HG02884 (cell line): Measurements from ENCODE around the gene KRTAP12-1.
"Not testable (repeated sequence)": the region's sequence is repeated elsewhere in the genome, so short reads cannot be mapped to it uniquely, and the experiment has no call there.

ENCODE experiments used
- ATAC-seq: cut with Tn5 transposase; IDR thresholded peaks from one replicate; pipeline ENCODE4 v1.9.1; 2021; ENCODE audit warnings: mild to moderate bottlenecking, moderate library complexity; ENCODE audit not compliant: unreplicated experiment

Gene KRTAP12-1

GRCh38 chr21:44699502-44700001, 17.6 kb upstream of the KRTAP12-1 start:
- ATAC-seq: no peak

- ATAC-seq: no peak
Observed at GRCh38 chr21:44697811-44698734, 16.1 kb upstream of the KRTAP12-1 start.

DNA sequence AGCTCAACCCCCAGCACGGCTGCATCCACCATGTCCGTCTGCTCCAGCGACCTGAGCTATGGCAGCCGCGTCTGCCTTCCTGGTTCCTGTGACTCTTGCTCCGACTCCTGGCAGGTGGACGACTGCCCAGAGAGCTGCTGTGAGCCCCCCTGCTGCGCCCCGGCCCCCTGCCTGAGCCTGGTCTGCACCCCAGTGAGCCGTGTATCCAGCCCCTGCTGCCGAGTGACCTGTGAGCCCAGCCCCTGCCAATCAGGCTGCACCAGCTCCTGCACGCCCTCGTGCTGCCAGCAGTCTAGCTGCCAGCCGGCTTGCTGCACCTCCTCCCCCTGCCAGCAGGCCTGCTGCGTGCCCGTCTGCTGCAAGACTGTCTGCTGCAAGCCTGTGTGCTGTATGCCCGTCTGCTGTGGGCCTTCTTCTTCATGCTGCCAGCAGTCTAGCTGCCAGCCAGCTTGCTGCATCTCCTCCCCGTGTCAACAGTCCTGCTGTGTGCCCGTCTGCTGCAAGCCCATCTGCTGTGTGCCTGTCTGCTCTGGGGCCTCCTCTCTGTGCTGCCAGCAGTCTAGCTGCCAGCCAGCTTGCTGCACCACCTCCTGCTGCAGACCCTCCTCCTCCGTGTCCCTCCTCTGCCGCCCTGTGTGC, 15.3 kb upstream of the KRTAP12-1 start, which contains the start of gene KRTAP10-12:
Gene KRTAP10-12, plus strand, starts transcription at position 1 of the 639 bp plus-strand sequence. Its CDS starts 30 bp downstream, at position 31.
- ATAC-seq: not testable (repeated sequence)

DNA sequence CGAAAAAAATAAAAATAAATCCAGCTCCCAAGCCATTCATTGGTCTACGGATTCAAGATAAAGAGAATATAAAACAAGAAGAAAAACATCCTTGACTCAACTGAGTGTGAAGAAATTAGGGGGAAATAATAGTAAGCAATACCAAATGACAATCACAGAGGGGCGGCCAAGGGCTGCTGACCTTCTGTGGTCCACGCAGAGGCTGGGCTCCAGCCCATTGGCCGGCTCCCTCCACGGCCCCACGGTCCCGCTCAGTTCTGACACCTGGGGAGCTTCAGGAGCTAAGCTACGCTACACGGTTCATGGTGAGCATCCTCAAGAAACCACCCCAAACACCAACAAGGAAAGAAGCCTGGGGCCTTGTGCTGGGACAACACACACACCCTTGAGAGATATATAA, 14.6 kb upstream of the KRTAP12-1 start:
- no peak for ATAC-seq

GRCh38 chr21:44695641-44696040, 13.7 kb upstream of the KRTAP12-1 start:
- ATAC-seq: no peak

DNA sequence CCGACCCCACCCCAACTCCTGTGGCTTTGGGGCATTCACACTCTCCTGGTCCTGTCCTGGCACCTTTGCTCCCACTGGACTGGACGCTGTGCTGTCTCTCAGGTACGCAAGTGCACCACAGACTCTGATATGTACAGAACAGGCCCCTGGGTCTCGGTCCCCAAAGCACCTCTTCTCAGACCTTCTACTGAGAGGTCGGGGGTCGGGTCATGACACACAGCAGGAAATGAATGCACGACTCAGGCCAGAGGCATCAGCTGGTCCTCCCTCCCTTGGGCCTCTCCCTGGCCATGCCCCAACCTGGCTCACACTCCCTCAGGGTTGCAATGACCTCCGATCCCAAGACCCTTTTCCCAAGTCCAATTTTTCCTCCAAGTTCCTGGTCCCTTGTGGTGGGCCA, 13.2 kb upstream of the KRTAP12-1 start:
- no peak for ATAC-seq

DNA sequence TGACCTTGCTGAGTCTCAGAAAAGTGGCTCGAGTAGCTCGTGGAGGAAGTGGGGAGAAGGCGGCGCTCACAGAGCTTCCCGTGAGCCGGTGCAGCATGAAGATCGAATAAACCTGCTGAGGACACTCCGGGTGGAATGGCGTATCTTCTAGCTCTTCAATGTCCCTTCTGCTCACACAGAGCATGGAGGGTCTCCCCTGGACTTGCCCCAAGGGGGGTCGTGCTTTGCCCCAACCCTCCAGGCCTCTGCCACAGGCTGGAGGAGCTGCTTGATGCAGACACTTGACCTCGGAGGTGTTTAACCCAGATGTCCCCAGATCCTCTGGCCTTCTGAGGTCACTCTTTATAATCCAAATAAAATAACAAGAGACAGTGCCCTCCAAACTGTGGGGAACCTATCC, 12.8 kb upstream of the KRTAP12-1 start:
- ATAC-seq: no peak

DNA sequence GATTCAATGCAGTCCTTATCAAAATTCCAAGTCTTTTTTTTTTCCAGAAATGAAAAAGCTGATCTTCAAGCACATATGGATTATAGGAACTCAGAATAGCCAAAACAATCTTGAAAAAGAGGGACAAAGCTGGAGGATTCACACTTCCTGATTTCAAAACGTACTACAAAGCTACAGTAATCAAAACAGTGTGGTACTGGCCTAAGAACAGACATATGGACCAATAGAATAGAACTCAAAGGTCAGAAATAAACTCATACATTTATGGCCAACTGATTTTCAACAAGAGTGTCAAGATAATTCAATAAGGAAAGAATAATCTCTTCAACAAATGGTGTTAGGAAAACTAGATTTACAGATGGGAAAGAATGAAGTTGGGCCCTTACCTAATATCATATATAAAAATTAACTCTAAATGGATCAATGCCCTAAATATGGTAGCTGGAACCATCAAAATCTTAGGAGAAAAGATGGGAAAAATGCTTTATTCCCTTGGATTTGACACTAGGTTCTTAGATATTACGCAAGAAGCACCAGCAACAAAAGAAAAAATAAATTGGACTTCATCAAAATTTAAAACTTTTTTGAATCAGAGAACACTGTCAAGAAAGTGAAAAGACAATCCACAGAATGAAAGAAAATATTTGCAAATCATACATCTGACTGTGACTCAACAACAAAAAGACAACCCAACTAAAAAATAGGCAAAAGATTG, 11.0 kb upstream of the KRTAP12-1 start:
- no peak for ATAC-seq

DNA sequence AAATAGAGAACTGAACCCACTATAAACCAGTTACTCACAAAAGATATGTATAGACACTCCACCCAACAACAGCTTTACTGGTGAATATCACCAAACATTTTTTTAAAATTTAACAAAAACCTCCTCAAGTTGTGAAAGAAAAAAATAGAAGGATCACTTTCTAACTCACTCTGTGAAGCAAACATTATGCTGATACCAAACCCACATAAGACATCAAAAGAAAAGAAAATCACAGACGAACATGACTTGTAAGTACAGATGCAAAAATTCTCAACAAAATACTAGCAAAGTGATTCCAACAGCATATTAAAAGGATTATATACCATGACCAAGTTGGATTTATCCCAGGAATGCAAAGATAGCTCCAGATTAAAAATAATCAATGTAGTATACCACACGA, 9.7 kb upstream of the KRTAP12-1 start:
- ATAC-seq: no peak

- not testable (repeated sequence) for ATAC-seq
Observed at GRCh38 chr21:44689740-44690139, 7.8 kb upstream of the KRTAP12-1 start.

DNA sequence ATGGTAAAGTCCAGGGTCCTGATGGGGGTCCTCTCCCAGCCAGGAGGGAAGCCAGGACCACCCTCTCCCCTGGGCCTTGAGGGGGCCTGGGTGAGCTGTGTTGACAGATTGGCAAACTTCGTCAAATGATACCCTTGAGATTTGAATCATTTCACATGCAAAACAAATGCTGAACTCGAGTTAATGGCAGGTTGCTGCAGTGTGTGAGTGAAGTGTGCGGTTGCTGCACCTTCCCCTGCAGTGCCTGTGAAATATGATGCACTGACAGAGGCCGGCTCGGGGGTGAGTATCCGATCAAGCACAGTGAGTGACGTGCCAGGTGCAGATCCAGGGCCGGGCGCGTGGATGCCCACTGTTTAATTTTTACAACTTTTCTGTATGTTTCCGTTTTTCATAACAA, 5.7 kb upstream of the KRTAP12-1 start:
- ATAC-seq: no peak

DNA sequence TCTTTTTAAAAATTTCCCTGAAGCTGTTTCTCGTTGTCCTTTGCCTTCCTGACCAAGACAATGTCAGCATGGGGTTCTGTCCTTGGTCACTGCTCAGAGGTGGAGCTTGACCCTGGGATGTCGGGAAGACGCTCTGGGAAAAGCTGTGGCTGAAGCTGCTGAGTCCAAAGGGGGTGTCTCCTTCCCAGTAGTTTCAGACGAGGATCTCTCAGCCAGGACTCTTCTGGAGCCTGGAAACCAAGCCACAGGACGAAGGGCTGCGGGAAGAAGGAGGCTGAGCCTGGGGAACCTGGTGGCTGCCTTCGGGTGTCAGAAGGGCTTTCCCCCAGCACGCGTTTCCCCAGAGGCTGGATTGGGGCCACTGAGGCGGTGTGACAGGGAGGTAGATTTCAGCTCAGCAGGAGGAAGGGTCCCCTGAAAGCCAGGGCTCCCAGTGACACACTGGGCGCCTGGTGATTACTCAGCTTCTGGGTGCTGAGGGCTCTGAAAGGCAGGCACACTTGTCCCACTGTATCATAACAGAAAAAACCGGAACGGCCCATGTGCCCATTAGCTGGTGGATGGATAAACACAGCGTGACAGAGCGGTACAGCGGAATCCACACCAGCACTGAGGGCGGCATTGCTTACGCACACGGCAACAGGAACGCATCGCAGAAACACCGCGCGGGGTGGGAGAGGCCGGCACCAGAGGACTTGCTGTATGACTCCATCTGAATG, 5.0 kb upstream of the KRTAP12-1 start:
- no peak for ATAC-seq

GRCh38 chr21:44686000-44686781, 4.2 kb upstream of the KRTAP12-1 start:
- no peak for ATAC-seq

DNA sequence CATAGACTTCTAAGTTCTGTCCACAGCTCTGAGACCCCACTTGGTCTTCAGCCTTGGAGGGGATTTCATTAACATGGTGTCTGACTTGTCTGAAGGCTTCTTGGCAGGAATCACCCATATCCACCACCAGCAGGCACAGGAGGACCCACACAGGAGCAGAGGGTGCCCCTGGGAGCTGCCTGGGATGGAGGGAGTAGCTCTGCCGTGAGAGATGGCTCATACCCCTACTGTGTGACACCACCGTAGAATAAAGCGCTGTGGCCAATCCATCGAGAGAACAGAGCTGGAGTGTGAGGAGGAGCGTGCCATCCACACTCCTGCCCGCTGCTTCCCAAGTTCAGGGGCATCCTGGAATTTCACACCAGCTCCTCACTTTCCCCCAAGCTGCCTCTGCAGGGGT, 3.1 kb upstream of the KRTAP12-1 start:
- not testable (repeated sequence) for ATAC-seq

- no peak for ATAC-seq
Observed at GRCh38 chr21:44684483-44684882, 2.5 kb upstream of the KRTAP12-1 start.

DNA sequence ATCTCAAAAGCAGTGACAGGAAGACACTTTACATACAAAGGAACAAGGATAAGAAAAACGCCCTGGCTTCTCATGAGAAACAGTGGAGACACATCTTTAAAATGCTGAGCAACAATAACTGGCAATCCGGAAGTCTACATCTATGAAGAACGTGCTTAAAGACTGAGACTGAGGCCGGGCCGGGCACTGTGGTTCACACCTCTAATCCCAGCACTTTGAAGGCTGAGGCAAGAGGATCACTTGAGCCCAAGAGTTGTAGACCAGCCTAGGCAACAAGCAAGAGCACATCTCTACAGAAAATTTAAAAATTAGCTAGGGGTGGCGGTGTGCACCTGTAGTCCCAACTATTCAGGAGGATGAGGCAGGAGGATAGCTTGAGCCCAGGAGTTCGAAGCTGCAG, 2.1 kb upstream of the KRTAP12-1 start:
- no peak for ATAC-seq

DNA sequence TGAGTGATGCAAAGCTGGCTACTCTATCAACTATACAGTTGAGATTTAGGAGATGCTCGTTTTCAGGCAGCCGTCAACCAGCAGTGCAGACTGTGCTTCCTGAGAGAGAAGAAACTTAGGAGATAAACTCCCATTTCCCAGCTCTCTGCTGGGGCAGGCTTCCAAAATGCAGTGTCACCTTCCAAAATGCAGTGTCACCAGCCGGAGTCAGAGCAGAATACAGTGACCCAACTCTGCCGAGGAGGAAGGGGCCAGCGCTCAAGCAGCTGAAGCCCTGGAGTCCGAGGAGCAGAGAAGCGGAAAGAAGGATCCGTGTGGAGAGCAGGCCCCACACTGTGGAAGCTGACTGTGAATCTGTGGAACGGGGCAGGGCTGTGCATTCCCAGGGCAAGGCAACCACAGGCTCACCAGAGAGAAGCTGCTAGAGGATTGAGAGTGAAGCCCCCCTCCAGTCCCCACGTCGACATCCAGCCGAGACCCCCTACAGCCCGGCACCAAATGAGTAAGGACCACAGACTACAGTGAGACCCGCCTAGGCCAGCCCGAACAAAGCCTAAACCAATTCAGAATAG, 703 bp upstream of the KRTAP12-1 start:
- ATAC-seq: no peak

DNA sequence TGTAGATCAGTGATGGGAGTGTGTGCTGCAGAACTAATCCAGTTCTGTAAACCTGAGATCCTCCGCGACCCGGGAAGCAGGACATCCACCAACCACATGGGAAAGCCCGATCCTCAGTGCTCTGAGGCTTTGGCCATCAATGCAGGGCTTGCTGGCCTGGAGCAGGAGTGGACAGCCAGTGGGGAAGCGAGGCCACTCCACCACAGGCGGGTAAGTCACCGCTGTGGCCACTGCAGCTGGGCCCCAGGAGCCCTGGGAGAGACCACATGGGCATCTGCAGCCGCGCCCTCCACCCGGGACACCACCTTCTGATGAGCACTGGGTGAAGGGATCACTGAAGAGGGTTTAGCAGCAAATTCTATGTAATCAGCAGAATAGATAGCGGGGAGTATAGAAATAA, 811 bp downstream of the KRTAP12-1 start:
- ATAC-seq: no peak

GRCh38 chr21:44677881-44678280, 4.1 kb downstream of the KRTAP12-1 start:
- ATAC-seq: no peak

- ATAC-seq: no peak
Observed at GRCh38 chr21:44671911-44672310, 10.1 kb downstream of the KRTAP12-1 start.
